ENCODE data around the gene ISOC1.

Gene ISOC1

GRCh38 chr5:129124608-129125007 lies 30.1 kb downstream of the ISOC1 start:
- DNase-seq (ENCODE audit: low read depth in 1 of 2, low spot score in 1 of 2), result no peak

GRCh38 chr5:129125819-129126218 lies 31.3 kb downstream of the ISOC1 start:
- no peak for DNase-seq (ENCODE audit: low read depth in 1 of 2, low spot score in 1 of 2)

- no peak for DNase-seq (ENCODE audit: low read depth in 1 of 2, low spot score in 1 of 2)
Measured at GRCh38 chr5:129133553-129133952, 39.0 kb downstream of the ISOC1 start.

GRCh38 chr5:129135633-129136032 lies 41.1 kb downstream of the ISOC1 start:
- DNase-seq (ENCODE audit: low read depth in 1 of 2, low spot score in 1 of 2), result no peak

- DNase-seq (ENCODE audit: low read depth in 1 of 2, low spot score in 1 of 2), result no peak
Measured at GRCh38 chr5:129137637-129138036, 43.1 kb downstream of the ISOC1 start.

DNA sequence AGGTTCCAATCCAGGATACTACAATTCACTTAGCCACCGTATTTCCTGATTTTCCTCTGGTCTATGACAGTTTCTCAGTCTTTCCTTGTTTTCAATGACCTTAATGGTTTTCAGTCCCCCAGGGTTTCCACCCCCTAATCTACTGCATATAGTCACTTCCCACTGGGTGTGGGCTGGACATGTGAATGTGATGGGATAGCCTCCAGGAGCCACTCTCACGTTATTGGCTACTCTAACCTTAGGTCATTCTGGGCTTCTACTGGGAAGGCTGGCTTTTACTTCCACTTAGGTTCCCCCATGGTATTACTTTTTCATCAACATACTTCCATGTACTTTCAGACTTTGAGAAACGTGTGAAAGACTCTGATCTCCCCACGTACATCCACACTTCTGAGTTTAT lies 46.5 kb downstream of the ISOC1 start:
- no peak for DNase-seq (ENCODE audit: low read depth in 1 of 2, low spot score in 1 of 2)

- no peak for DNase-seq (ENCODE audit: low read depth in 1 of 2, low spot score in 1 of 2)
Measured at GRCh38 chr5:129141696-129142095, 47.1 kb downstream of the ISOC1 start.

DNA sequence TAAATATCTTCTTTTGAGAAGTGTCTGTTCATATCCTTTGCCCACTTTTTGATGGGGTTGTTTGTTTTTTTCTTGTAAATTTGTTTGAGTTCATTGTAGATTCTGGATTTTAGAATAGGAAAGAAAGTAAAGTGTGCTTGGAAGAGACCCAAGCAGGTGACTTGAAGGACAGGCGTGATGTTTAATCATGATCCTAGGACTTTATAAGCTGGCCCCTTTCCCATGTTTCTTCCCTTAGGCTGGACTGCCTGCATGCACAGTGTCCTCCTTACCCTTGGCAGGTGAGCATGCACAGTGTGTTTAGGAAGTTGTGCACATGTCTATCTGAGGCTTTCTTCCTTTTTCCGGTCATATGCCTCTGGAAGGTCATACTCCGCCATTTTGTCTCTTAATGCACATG lies 61.3 kb downstream of the ISOC1 start:
- no peak for DNase-seq (ENCODE audit: low read depth in 1 of 2, low spot score in 1 of 2)

DNA sequence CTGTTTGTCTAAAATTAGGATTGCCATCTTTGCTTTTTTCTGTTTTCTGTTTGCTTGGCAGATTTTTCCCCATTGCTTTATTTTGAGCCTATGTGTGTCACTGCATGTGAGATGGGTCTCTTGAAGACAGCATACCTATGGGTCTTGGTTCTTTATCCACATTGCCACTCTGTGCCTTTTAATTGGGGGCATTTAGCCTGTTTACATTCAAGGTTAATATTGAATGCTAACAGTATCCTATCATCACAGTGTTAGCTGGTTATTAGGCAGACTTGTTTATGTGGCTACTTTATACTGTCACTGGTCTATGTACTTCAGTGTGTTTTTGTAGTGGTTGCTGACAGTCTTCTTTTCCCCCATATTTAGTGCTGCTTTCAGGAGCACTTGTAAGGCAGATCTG lies 67.3 kb downstream of the ISOC1 start:
- no peak for DNase-seq (ENCODE audit: low read depth in 1 of 2, low spot score in 1 of 2)

Data from activated T-helper 1 cell treated with anti-CD3 and anti-CD28 coated beads, Interleukin-2, amount 50 U/mL, for 16 hours (primary cell).